HEK293 (cell line): ENCODE results near the gene CELF6.
A peak's percentile ranks its signal among the peaks of the same experiment; 100 is the strongest.

Experiments
- CTCF ChIA-PET: fragments of 350-600 bp; formaldehyde crosslinking; extraction: SDS; loops from one replicate; lab custom pipeline; 2021; ENCODE audit warnings: antibody characterized with exemption; lab: Yijun Ruan, JAX
- POLR2A ChIA-PET: fragments of 300-600 bp; formaldehyde crosslinking; extraction: SDS; loops from one replicate; lab custom pipeline; 2020; ENCODE audit warnings: antibody characterized with exemption, inconsistent platforms; lab: Yijun Ruan, JAX
- H3K27ac ChIP-seq: fragments of 200-500 bp; sonication (Bioruptor generic); 2 replicates; pipeline ENCODE4 v1.5.1; 2014; ENCODE audit warnings: low read depth, low read length, control low read depth, inconsistent platforms; ENCODE audit errors: extremely low read depth
- H3K36me3 ChIP-seq, 2 experiments: fragments of 200-500 bp in 1 of 2; sonication (Bioruptor generic) in 1 of 2; 1 replicate in 1 of 2; 2 replicates in 1 of 2; pipeline ENCODE4 v1.5.1; 2014 to 2017; ENCODE audit warnings: inconsistent platforms in 2 of 2, low read length in 2 of 2; ENCODE audit not compliant: control insufficient read depth in 2 of 2, insufficient read depth in 1 of 2
- H3K4me1 ChIP-seq: fragments of 200-500 bp; sonication (Bioruptor generic); 2 replicates; pipeline ENCODE4 v1.5.1; 2014; ENCODE audit warnings: mild to moderate bottlenecking, low read length, inconsistent platforms; ENCODE audit not compliant: control insufficient read depth, insufficient read depth
- H3K4me3 ChIP-seq: 2 replicates; pipeline ENCODE4 v1.5.1; 2011; ENCODE audit warnings: low read depth, mild to moderate bottlenecking, control low read depth, low read length, moderate library complexity
- H3K9me3 ChIP-seq: fragments of 200-500 bp; sonication (Bioruptor generic); 2 replicates; pipeline ENCODE4 v1.5.1; 2014; ENCODE audit warnings: low read depth, low read length, inconsistent platforms; ENCODE audit not compliant: control insufficient read depth, insufficient read depth
- GLIS2 ChIP-seq: fragments of 450-650 bp; formaldehyde crosslinking; IDR thresholded peaks from 2 replicates; pipeline ENCODE4 v1.5.1; 2016; ENCODE audit warnings: missing biosample characterization, missing genetic modification characterization
- KLF8 ChIP-seq: fragments of 450-650 bp; formaldehyde crosslinking; IDR thresholded peaks from 2 replicates; pipeline ENCODE4 v1.5.1; 2016; ENCODE audit warnings: missing biosample characterization, missing genetic modification characterization
- SCRT2 ChIP-seq: fragments of 450-650 bp; formaldehyde crosslinking; IDR thresholded peaks from 2 replicates; pipeline ENCODE4 v1.5.1; 2016; ENCODE audit warnings: missing biosample characterization, missing genetic modification characterization
- SETDB1 ChIP-seq: IDR thresholded peaks from one replicate; pipeline ENCODE4 v1.6.1; 2017; ENCODE audit warnings: mild to moderate bottlenecking, low read length, moderate library complexity, mixed read lengths; ENCODE audit not compliant: insufficient read length
- ZBTB8A ChIP-seq: fragments of 450-650 bp; formaldehyde crosslinking; IDR thresholded peaks from 2 replicates; pipeline ENCODE4 v1.5.1; 2016; ENCODE audit warnings: missing biosample characterization, missing genetic modification characterization
- ZNF10 ChIP-seq: fragments of 450-650 bp; formaldehyde crosslinking; IDR thresholded peaks from 2 replicates; pipeline ENCODE4 v1.5.1; 2017; ENCODE audit warnings: missing biosample characterization, missing genetic modification characterization
- ZNF311 ChIP-seq: fragments of 450-650 bp; formaldehyde crosslinking; IDR thresholded peaks from 2 replicates; pipeline ENCODE4 v1.5.1; 2017; ENCODE audit warnings: missing biosample characterization, missing genetic modification characterization, borderline replicate concordance
- ZNF362 ChIP-seq: fragments of 450-650 bp; formaldehyde crosslinking; IDR thresholded peaks from 2 replicates; pipeline ENCODE4 v1.5.1; 2016; ENCODE audit warnings: missing biosample characterization, missing genetic modification characterization
- ZNF48 ChIP-seq: fragments of 450-650 bp; formaldehyde crosslinking; IDR thresholded peaks from 2 replicates; pipeline ENCODE4 v1.5.1; 2016; ENCODE audit warnings: missing biosample characterization, missing genetic modification characterization
- ZNF600 ChIP-seq: fragments of 450-650 bp; formaldehyde crosslinking; IDR thresholded peaks from 2 replicates; pipeline ENCODE4 v1.5.1; 2016; ENCODE audit warnings: missing biosample characterization, missing genetic modification characterization
- ZNF654 ChIP-seq: fragments of 450-650 bp; formaldehyde crosslinking; IDR thresholded peaks from 2 replicates; pipeline ENCODE4 v1.5.1; 2016; ENCODE audit warnings: low read depth, missing biosample characterization, missing genetic modification characterization
- ZNF704 ChIP-seq: fragments of 450-650 bp; formaldehyde crosslinking; IDR thresholded peaks from 2 replicates; pipeline ENCODE4 v1.5.1; 2016; ENCODE audit warnings: missing biosample characterization, missing genetic modification characterization
- TF ChIP-seq, protein P1 (sequence below): fragments of 450-650 bp; formaldehyde crosslinking; IDR thresholded peaks from 2 replicates; pipeline ENCODE4 v1.5.1; 2016; ENCODE audit warnings: missing biosample characterization, missing genetic modification characterization
- TF ChIP-seq, protein P2 (sequence below): fragments of 450-650 bp; formaldehyde crosslinking; IDR thresholded peaks from 2 replicates; pipeline ENCODE4 v1.5.1; 2016; ENCODE audit warnings: missing biosample characterization, missing genetic modification characterization
- TF ChIP-seq, protein P3 (sequence below): fragments of 450-650 bp; formaldehyde crosslinking; IDR thresholded peaks from 2 replicates; pipeline ENCODE4 v1.5.1; 2016; ENCODE audit warnings: missing biosample characterization, missing genetic modification characterization, borderline replicate concordance

The CELF6 gene

DNA sequence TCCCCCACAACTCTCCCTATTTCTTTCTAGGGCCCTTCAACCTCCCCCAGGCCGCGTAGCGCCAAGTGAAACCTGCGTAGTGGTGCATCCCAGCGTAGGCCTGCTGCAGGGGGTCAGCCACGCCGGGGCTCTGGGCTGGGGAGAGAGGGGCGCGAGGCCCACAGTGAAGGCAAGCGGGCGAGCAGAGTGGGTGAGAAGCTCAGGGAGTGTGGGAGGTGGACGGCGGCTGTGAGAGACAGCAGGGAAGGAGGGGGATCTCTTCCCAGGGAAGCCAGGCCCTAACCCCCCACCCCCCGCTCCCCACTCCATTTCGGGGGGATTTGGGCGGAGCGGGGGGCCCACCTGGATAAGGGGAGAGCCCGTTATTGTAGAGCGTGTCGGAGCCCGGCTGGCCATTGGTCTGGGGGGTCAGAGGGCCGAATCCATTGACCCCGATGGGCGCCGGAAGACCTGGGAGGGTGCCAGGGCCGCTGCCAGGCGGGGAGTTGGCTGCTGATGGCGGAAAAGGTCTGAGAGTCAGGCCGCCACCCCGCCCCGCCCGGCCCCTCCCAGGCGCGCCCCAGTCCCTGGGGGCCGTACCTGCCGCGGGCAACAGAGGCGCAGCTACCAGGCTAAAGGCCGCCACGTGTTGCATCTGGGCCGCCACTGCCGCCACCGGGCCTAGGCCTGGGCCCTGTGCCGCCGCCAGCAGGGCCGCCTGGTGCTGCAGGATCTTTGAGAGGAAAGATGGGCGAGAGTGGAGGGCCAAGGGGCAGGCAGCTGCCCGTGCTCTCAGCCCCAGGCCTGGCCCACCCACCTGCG lies 31.0 kb downstream of the CELF6 start:
- Histone ChIP-seq H3K4me3 (no peak overlapping the region), H3K27ac (no peak overlapping the region), H3K36me3 (no peaks in the 10 kb centered on the region)
- no peak for TF ChIP-seq ZNF362 (tag by site-specific recombination)
- TF ChIP-seq, protein P1, sequence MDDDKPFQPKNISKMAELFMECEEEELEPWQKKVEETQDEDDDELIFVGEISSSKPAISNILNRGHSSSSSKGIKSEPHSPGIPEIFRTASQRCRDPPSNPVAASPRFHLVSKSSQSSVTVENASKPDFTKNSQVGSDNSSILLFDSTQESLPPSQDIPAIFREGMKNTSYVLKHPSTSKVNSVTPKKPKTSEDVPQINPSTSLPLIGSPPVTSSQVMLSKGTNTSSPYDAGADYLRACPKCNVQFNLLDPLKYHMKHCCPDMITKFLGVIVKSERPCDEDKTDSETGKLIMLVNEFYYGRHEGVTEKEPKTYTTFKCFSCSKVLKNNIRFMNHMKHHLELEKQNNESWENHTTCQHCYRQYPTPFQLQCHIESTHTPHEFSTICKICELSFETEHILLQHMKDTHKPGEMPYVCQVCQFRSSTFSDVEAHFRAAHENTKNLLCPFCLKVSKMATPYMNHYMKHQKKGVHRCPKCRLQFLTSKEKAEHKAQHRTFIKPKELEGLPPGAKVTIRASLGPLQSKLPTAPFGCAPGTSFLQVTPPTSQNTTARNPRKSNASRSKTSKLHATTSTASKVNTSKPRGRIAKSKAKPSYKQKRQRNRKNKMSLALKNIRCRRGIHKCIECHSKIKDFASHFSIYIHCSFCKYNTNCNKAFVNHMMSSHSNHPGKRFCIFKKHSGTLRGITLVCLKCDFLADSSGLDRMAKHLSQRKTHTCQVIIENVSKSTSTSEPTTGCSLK = no peak
- peak; percentile 21; the same call in 1 of the 2 replicates for TF ChIP-seq KLF8 (tag by site-specific recombination)
- no peak for TF ChIP-seq ZBTB8A (tag by site-specific recombination)
- TF ChIP-seq, all 188 proteins: peak for 1
- H3K9me3 ChIP-seq = no peaks in the 10 kb centered on the region
- ChIA-PET POLR2A (interaction anchor here (3.0 kb wide), 1 partner anchor 59 kb away, joined by 7 read pairs; the partner anchor contains the start of gene PKM), CTCF (interaction anchor here (0.5 to 1.8 kb wide), 4 partner anchors 9 to 62 kb away, joined by 3 to 5 read pairs (median 4); no protein-coding TSS in a partner anchor)
- no peaks in the 10 kb centered on the region for H3K4me1 ChIP-seq

DNA sequence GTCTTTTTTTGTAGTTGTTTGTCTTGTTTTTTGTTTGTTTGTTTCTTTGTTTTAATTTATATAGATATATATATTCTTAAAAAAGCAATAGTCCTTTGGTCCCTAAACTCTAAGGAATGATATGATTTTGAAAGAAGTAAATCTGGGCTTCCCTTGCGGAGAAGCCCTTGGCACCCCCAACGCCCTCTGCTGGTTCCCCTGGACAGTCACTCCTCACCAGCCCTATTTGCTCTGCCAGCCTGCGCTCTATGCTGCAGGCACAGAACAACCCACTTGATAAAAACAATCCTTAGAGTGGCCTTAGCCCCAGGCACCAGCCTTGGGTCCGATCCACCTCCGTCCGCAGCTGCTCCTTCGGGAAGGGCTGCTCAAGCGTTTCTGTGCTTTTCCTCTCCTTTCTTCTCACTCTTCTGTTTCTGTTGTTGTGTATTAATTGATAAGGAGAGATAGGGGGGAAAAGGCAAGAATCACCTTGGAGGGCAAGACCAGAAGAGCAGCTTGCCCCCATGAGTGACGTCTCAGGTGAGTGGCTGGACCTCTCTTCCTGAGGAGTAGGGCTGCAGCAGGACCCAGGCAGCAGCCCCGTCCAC lies 33.9 kb downstream of the CELF6 start:
- CTCF ChIA-PET = interaction anchor here (0.5 to 3.4 kb wide), 17 partner anchors 8 to 701 kb away, joined by 3 to 20 read pairs (median 3); partner anchors contain the start of gene GRAMD2A
- H3K36me3 ChIP-seq = no peaks in the 10 kb centered on the region
- no peak overlapping the region for H3K27ac ChIP-seq
- POLR2A ChIA-PET = interaction anchor here (3.0 kb wide), 1 partner anchor 56 kb away, joined by 7 read pairs; the partner anchor contains the start of gene PKM
- H3K4me3 ChIP-seq = no peak overlapping the region
- TF ChIP-seq, protein P2, sequence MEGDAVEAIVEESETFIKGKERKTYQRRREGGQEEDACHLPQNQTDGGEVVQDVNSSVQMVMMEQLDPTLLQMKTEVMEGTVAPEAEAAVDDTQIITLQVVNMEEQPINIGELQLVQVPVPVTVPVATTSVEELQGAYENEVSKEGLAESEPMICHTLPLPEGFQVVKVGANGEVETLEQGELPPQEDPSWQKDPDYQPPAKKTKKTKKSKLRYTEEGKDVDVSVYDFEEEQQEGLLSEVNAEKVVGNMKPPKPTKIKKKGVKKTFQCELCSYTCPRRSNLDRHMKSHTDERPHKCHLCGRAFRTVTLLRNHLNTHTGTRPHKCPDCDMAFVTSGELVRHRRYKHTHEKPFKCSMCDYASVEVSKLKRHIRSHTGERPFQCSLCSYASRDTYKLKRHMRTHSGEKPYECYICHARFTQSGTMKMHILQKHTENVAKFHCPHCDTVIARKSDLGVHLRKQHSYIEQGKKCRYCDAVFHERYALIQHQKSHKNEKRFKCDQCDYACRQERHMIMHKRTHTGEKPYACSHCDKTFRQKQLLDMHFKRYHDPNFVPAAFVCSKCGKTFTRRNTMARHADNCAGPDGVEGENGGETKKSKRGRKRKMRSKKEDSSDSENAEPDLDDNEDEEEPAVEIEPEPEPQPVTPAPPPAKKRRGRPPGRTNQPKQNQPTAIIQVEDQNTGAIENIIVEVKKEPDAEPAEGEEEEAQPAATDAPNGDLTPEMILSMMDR (tag by site-specific recombination) = peak; percentile 37; the same call in 1 of the 2 replicates
- no peak for TF ChIP-seq ZNF10 (tag by site-specific recombination)
- no peak for TF ChIP-seq GLIS2 (tag by site-specific recombination)
- TF ChIP-seq, protein P3, sequence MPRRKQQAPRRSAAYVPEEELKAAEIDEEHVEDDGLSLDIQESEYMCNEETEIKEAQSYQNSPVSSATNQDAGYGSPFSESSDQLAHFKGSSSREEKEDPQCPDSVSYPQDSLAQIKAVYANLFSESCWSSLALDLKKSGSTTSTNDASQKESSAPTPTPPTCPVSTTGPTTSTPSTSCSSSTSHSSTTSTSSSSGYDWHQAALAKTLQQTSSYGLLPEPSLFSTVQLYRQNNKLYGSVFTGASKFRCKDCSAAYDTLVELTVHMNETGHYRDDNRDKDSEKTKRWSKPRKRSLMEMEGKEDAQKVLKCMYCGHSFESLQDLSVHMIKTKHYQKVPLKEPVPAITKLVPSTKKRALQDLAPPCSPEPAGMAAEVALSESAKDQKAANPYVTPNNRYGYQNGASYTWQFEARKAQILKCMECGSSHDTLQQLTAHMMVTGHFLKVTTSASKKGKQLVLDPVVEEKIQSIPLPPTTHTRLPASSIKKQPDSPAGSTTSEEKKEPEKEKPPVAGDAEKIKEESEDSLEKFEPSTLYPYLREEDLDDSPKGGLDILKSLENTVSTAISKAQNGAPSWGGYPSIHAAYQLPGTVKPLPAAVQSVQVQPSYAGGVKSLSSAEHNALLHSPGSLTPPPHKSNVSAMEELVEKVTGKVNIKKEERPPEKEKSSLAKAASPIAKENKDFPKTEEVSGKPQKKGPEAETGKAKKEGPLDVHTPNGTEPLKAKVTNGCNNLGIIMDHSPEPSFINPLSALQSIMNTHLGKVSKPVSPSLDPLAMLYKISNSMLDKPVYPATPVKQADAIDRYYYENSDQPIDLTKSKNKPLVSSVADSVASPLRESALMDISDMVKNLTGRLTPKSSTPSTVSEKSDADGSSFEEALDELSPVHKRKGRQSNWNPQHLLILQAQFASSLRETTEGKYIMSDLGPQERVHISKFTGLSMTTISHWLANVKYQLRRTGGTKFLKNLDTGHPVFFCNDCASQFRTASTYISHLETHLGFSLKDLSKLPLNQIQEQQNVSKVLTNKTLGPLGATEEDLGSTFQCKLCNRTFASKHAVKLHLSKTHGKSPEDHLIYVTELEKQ (tag by site-specific recombination) = no peak
- no peak for TF ChIP-seq SETDB1
- no peak for TF ChIP-seq ZNF48
- 0 out of 2 replicates have a peak, but pooled peaks have one; percentile 34 for TF ChIP-seq ZNF600 (tag by site-specific recombination)
- peak; percentile 24; the same call in 1 of the 2 replicates for TF ChIP-seq ZNF654
- no peak for TF ChIP-seq SCRT2 (tag by site-specific recombination)
- no peak for TF ChIP-seq ZNF704 (tag by site-specific recombination)
- TF ChIP-seq ZNF311 (tag by site-specific recombination) = no peak
- TF ChIP-seq, all 188 proteins: peak for 3
- Histone ChIP-seq H3K9me3 (no peaks in the 10 kb centered on the region), H3K4me1 (no peaks in the 10 kb centered on the region)
